IMR-90 (cell line): ENCODE data around the gene STARD10. TPM values are rescaled to one million over a fixed set of nuclear protein-coding genes. Genes with fewer than 3 reads are reported as not detected.
A peak's percentile ranks its signal among the peaks of the same experiment; 100 is the strongest.

ENCODE experiments used
- ATAC-seq: fragments of 200-7000 bp; cut with Tn5 transposase; 2 replicates; pipeline ENCODE4 v1.9.1; 2020; ENCODE audit warnings: low read depth, mild to moderate bottlenecking, moderate library complexity
- BruUV-seq: library from RNA; stranded (reverse); fragments of 400-500 nt; replicated peaks from 2 replicates; lab custom pipeline; 2021; lab: Mats Ljungman, UMichigan
- CTCF ChIA-PET: fragments of 300-600 bp; formaldehyde crosslinking; extraction: SDS; loops from one replicate; lab custom pipeline; 2021; ENCODE audit warnings: antibody characterized with exemption; lab: Yijun Ruan, JAX
- POLR2A ChIA-PET: fragments of 300-600 bp; sonication (Branson Sonifier 250); formaldehyde crosslinking; loops from one replicate; lab custom pipeline; 2022; ENCODE audit warnings: antibody characterized with exemption; ENCODE audit not compliant: unreplicated experiment; lab: Charles Lee
- DNase-seq: peaks from one replicate; pipeline ENCODE4 v3.0.0; 2013
- H2AFZ ChIP-seq: replicated peaks from 2 replicates; pipeline ENCODE3; 2013; ENCODE audit warnings: low read length, mild to moderate bottlenecking; ENCODE audit not compliant: poor library complexity
- H2AK5ac ChIP-seq: 2 replicates; pipeline ENCODE4 v1.6.1; 2013; ENCODE audit warnings: low read depth, low read length, inconsistent platforms
- H2AK9ac ChIP-seq: replicated peaks from 2 replicates; pipeline ENCODE3; 2013; ENCODE audit warnings: mild to moderate bottlenecking, low read depth, low read length, moderate library complexity; ENCODE audit not compliant: poor library complexity
- H2BK120ac ChIP-seq: 2 replicates; pipeline ENCODE4 v1.6.1; 2013; ENCODE audit warnings: low read depth, low read length, inconsistent platforms
- H2BK15ac ChIP-seq: 3 replicates; pipeline ENCODE4 v1.6.1; 2013; ENCODE audit warnings: low read depth, low read length, inconsistent platforms
- H2BK20ac ChIP-seq: 2 replicates; pipeline ENCODE4 v1.6.1; 2013; ENCODE audit warnings: low read depth, mild to moderate bottlenecking, inconsistent platforms, low read length, moderate library complexity
- H2BK5ac ChIP-seq: 2 replicates; pipeline ENCODE4 v1.6.1; 2013; ENCODE audit warnings: mild to moderate bottlenecking, low read depth, low read length, inconsistent platforms; ENCODE audit not compliant: poor library complexity, severe bottlenecking
- H3K14ac ChIP-seq: replicated peaks from 2 replicates; pipeline ENCODE4 v1.6.1; 2013; ENCODE audit warnings: low read depth, low read length, inconsistent platforms
- H3K18ac ChIP-seq: 2 replicates; pipeline ENCODE4 v1.6.1; 2013; ENCODE audit warnings: low read depth, low read length, control low read depth
- H3K23ac ChIP-seq: 2 replicates; pipeline ENCODE4 v1.6.1; 2013; ENCODE audit warnings: low read depth, low read length, inconsistent platforms
- H3K27ac ChIP-seq: 2 replicates; pipeline ENCODE4 v1.5.1; 2013; ENCODE audit warnings: mild to moderate bottlenecking, control low read depth, low read length; ENCODE audit not compliant: insufficient read depth
- H3K27me3 ChIP-seq: 2 replicates; pipeline ENCODE4 v1.6.1; 2013; ENCODE audit warnings: low read length; ENCODE audit not compliant: control insufficient read depth, insufficient read depth
- H3K36me3 ChIP-seq: 2 replicates; pipeline ENCODE4 v1.6.1; 2013; ENCODE audit warnings: low read length, mixed read lengths; ENCODE audit not compliant: control insufficient read depth, insufficient read depth
- H3K4ac ChIP-seq: 2 replicates; pipeline ENCODE4 v1.6.1; 2013; ENCODE audit warnings: low read depth, low read length, inconsistent platforms
- H3K4me1 ChIP-seq: 2 replicates; pipeline ENCODE4 v1.6.1; 2013; ENCODE audit warnings: low read length, mixed read lengths; ENCODE audit not compliant: control insufficient read depth, insufficient read depth
- H3K4me2 ChIP-seq: 2 replicates; pipeline ENCODE4 v1.6.1; 2013; ENCODE audit warnings: low read depth, mild to moderate bottlenecking, control low read depth, low read length, moderate library complexity
- H3K4me3 ChIP-seq: 2 replicates; pipeline ENCODE4 v1.5.1; 2013; ENCODE audit warnings: low read depth, mild to moderate bottlenecking, control low read depth, low read length, moderate library complexity; ENCODE audit not compliant: insufficient read depth
- H3K56ac ChIP-seq: 2 replicates; pipeline ENCODE4 v1.6.1; 2013; ENCODE audit warnings: low read length, inconsistent platforms; ENCODE audit not compliant: insufficient read depth; ENCODE audit errors: extremely low read depth
- H3K79me1 ChIP-seq, 2 experiments: 2 replicates each; pipeline ENCODE4 v1.6.1; 2013; ENCODE audit warnings: low read length in 2 of 2, inconsistent platforms in 1 of 2, low read depth in 1 of 2
- H3K9ac ChIP-seq: 2 replicates; pipeline ENCODE4 v1.6.1; 2013; ENCODE audit warnings: low read depth, low read length, control low read depth
- H3K9me1 ChIP-seq: 2 replicates; pipeline ENCODE4 v1.6.1; 2013; ENCODE audit warnings: low read length, inconsistent platforms; ENCODE audit not compliant: insufficient read depth
- H3K9me3 ChIP-seq: 2 replicates; pipeline ENCODE4 v1.6.1; 2013; ENCODE audit warnings: low read length; ENCODE audit not compliant: control insufficient read depth, insufficient read depth
- H4K20me1 ChIP-seq: 2 replicates; pipeline ENCODE4 v1.6.1; 2013; ENCODE audit warnings: low read length, inconsistent platforms; ENCODE audit not compliant: insufficient read depth
- H4K5ac ChIP-seq: 2 replicates; pipeline ENCODE4 v1.6.1; 2013; ENCODE audit warnings: mild to moderate bottlenecking, low read depth, low read length, control low read depth
- H4K8ac ChIP-seq, 2 experiments: 2 replicates each; pipeline ENCODE4 v1.6.1; 2013; ENCODE audit warnings: low read depth in 2 of 2, low read length in 2 of 2, control low read depth in 1 of 2, inconsistent platforms in 1 of 2
- H4K91ac ChIP-seq: 2 replicates; pipeline ENCODE4 v1.6.1; 2013; ENCODE audit warnings: low read depth, low read length, inconsistent platforms; ENCODE audit not compliant: insufficient read depth
- BHLHE40 ChIP-seq: fragments of 150-350 bp; IDR thresholded peaks from 2 replicates; pipeline ENCODE4 v1.6.1; 2016; ENCODE audit warnings: mild to moderate bottlenecking, low read depth, low read length
- CHD1 ChIP-seq: IDR thresholded peaks from 2 replicates; pipeline ENCODE4 v1.6.1; 2012; ENCODE audit warnings: low read depth, low read length, improper control_type of control experiment
- MAFK ChIP-seq: IDR thresholded peaks from 2 replicates; pipeline ENCODE4 v1.6.1; 2012; ENCODE audit warnings: low read depth, low read length, improper control_type of control experiment
- MXI1 ChIP-seq: IDR thresholded peaks from 2 replicates; pipeline ENCODE4 v1.6.1; 2012; ENCODE audit warnings: low read depth, mild to moderate bottlenecking, low read length, moderate library complexity, borderline replicate concordance
- NFE2L2 ChIP-seq: fragments of 150-350 bp; IDR thresholded peaks from 2 replicates; pipeline ENCODE4 v1.6.1; 2016; ENCODE audit warnings: low read depth, mild to moderate bottlenecking, low read length
- RCOR1 ChIP-seq: IDR thresholded peaks from 2 replicates; pipeline ENCODE4 v1.6.1; 2012; ENCODE audit warnings: mild to moderate bottlenecking, low read length, improper control_type of control experiment; ENCODE audit not compliant: insufficient replicate concordance
- SMC3 ChIP-seq: fragments of 150-350 bp; IDR thresholded peaks from 2 replicates; pipeline ENCODE4 v1.6.1; 2016; ENCODE audit warnings: low read depth, mild to moderate bottlenecking, antibody characterized with exemption, low read length, moderate library complexity
- WGBS, 2 experiments: methylation state at CpG; one replicate each; pipeline versions ENCODE4 v1.1.5 to v1.1.7; 2013; ENCODE audit warnings: missing lambda C conversion rate in 2 of 2; ENCODE audit not compliant: insufficient read length in 1 of 2; ENCODE audit errors: extremely low coverage in 2 of 2; 5-methylcytosine and 5-hydroxymethylcytosine counted together
- dilution Hi-C: fragments of 300-500 bp; cut with HindIII; formaldehyde crosslinking; loops from one replicate; pipeline ENCODE4 v1.14.3; 2018; ENCODE audit warnings: low sequenced_read_pairs; ENCODE audit not compliant: unreplicated experiment
- in situ Hi-C: fragments of 300-500 bp; cut with MboI; formaldehyde crosslinking; loops from 3 replicates; pipeline ENCODE4 v1.14.3; 2019; ENCODE audit warnings: low sequenced_read_pairs, inconsistent platforms, mixed read lengths
- intact Hi-C: fragments of 100-400 bp; cut with micrococcal nuclease; formaldehyde crosslinking; loops from 2 replicates; pipeline ENCODE4 v1.10.0; 2022
- polyA plus RNA-seq, 3 experiments: library from polyadenylated mRNA; depleted of rRNA; stranded (reverse); fragments of >200 nt; gene quantifications; 2 replicates each; pipeline ENCODE4 v1.2.3, GENCODE V29; 2012; ENCODE audit warnings: low replicate concordance in 1 of 3
- total RNA-seq: library from RNA; depleted of rRNA; stranded (reverse); fragments of >200 nt; gene quantifications from 2 replicates; pipeline ENCODE4 v1.2.3, GENCODE V29; 2012
- TF ChIP-seq, protein P1 (sequence below): fragments of 150-350 bp; IDR thresholded peaks from 2 replicates; pipeline ENCODE4 v1.6.1; 2016; ENCODE audit warnings: low read depth, mild to moderate bottlenecking, low read length, moderate library complexity, borderline replicate concordance
- TF ChIP-seq, protein P2 (sequence below): fragments of 150-350 bp; IDR thresholded peaks from 2 replicates; pipeline ENCODE4 v1.6.1; 2017; ENCODE audit warnings: mild to moderate bottlenecking, antibody characterized with exemption, low read length, low read depth

STARD10 gene
- total and polyA plus RNA-seq, 2 of the 4 experiments (the other 2 are of a cell fraction): 23.8 to 37.4 TPM

GRCh38 chr11:72716788-72717435, 76.9 kb downstream of the STARD10 start:
- Histone ChIP-seq H3K9ac (no peak overlapping the region), H3K4me2 (no peak overlapping the region), H3K27ac (no peak overlapping the region), H3K36me3 (peaks cover 22% of the 10 kb centered on the region), H2BK15ac (no peak overlapping the region), H3K4me1 (peaks cover 27% of the 10 kb centered on the region), H4K5ac (no peak overlapping the region), H3K14ac (no peak overlapping the region), H3K4me3 (no peak overlapping the region), H4K91ac (no peak overlapping the region), H3K4ac (no peak overlapping the region), H2BK20ac (no peak overlapping the region), H3K18ac (no peak overlapping the region), H3K23ac (no peak overlapping the region), H2AFZ (peak overlapping the region; percentile 41), H3K27me3 (no peaks in the 10 kb centered on the region), H2AK9ac (no peak overlapping the region), H3K9me3 (no peaks in the 10 kb centered on the region), H2BK120ac (no peak overlapping the region), H3K56ac (no peak overlapping the region), H3K9me1 (peaks cover 30% of the 10 kb centered on the region), H3K79me1 (peaks cover 42 to 95% of the 10 kb centered on the region in 2 experiments), H4K8ac (no peak overlapping the region), H2BK5ac (no peak overlapping the region), H2AK5ac (no peak overlapping the region), H4K20me1 (peaks cover 88% of the 10 kb centered on the region)
- ATAC-seq (no peak), DNase-seq (no peak)
- no TSS peak for BruUV-seq
- dilution Hi-C loops: no loop called here
- CTCF ChIA-PET: no interaction called here
- POLR2A ChIA-PET: no interaction called here
- TF ChIP-seq MAFK: no peak
- TF ChIP-seq CHD1: no peak
- TF ChIP-seq, protein P1, sequence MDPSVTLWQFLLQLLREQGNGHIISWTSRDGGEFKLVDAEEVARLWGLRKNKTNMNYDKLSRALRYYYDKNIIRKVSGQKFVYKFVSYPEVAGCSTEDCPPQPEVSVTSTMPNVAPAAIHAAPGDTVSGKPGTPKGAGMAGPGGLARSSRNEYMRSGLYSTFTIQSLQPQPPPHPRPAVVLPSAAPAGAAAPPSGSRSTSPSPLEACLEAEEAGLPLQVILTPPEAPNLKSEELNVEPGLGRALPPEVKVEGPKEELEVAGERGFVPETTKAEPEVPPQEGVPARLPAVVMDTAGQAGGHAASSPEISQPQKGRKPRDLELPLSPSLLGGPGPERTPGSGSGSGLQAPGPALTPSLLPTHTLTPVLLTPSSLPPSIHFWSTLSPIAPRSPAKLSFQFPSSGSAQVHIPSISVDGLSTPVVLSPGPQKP: no peak
- no peak for TF ChIP-seq RCOR1
- no peak for TF ChIP-seq MXI1
- no peak for TF ChIP-seq SMC3
- no peak for TF ChIP-seq NFE2L2
- TF ChIP-seq, protein P2, sequence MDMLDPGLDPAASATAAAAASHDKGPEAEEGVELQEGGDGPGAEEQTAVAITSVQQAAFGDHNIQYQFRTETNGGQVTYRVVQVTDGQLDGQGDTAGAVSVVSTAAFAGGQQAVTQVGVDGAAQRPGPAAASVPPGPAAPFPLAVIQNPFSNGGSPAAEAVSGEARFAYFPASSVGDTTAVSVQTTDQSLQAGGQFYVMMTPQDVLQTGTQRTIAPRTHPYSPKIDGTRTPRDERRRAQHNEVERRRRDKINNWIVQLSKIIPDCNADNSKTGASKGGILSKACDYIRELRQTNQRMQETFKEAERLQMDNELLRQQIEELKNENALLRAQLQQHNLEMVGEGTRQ: no peak
- no peak for TF ChIP-seq BHLHE40
- WGBS, 2 experiments: 92% methylated on average over 4 of the region's 14 CpGs; no CpG with 5 or more reads in 1 of the 2 experiments
- intact Hi-C loops: no loop called here
- in situ Hi-C loops: no loop called here
